K562 (cell line): Measurements from ENCODE around the gene SLC9A1. TPM values are rescaled to one million over a fixed set of nuclear protein-coding genes. Genes with fewer than 3 reads are reported as not detected.

Source experiments
- ATAC-seq: fragments of 200-7000 bp; cut with Tn5 transposase; 3 replicates; pipeline ENCODE4 v1.9.1; 2020; ENCODE audit warnings: moderate library complexity
- BruUV-seq: library from RNA; stranded (reverse); fragments of 400-500 nt; replicated peaks from 2 replicates; lab custom pipeline; 2021; lab: Mats Ljungman, UMichigan
- CTCF ChIA-PET: fragments of 300-600 bp; formaldehyde crosslinking; extraction: SDS; loops from one replicate; lab custom pipeline; 2021; ENCODE audit warnings: low intra/inter-chr PET ratio; lab: Yijun Ruan, JAX
- POLR2A ChIA-PET: fragments of 300-600, 350-650 bp; sonication (Branson Sonifier 250); formaldehyde crosslinking; extraction: SDS; loops from one replicate; lab custom pipeline; 2021; ENCODE audit warnings: antibody characterized with exemption, inconsistent platforms; lab: Yijun Ruan, JAX
- DNase-seq, 4 experiments: peaks; one replicate each; pipeline versions ENCODE4 v3.0.0 to v3.0.0-alpha.2; 2011 to 2018; ENCODE audit warnings: low spot score in 3 of 4, mixed read lengths in 3 of 4; ENCODE audit errors: extremely low read depth in 1 of 4
- FAIRE-seq: peaks from 2 replicates; lab custom pipeline; 2011; peaks lifted over from hg19 to GRCh38; lab: Jason Lieb, UNC
- H2AFZ ChIP-seq: 2 replicates; pipeline ENCODE4 v1.6.0; 2011; ENCODE audit warnings: low read depth, low read length, control low read depth, inconsistent platforms
- H3K27ac ChIP-seq: fragments of 200-600 bp; 3 replicates; pipeline ENCODE4 v1.8.0; 2011; ENCODE audit warnings: low read depth, mild to moderate bottlenecking, control low read depth, inconsistent platforms, low read length, moderate library complexity, mixed read lengths; ENCODE audit errors: extremely low read depth
- H3K27me3 ChIP-seq, 2 experiments: fragments of 300-600 bp in 1 of 2; 2 replicates in 1 of 2; 3 replicates in 1 of 2; pipeline versions ENCODE4 v1.6.0 to v1.8.0; 2011; ENCODE audit warnings: inconsistent platforms in 2 of 2, low read length in 2 of 2, mild to moderate bottlenecking in 1 of 2, mixed read lengths in 1 of 2, moderate library complexity in 1 of 2; ENCODE audit not compliant: control insufficient read depth in 2 of 2, insufficient read depth in 2 of 2
- H3K36me3 ChIP-seq: fragments of 300-600 bp; 3 replicates; pipeline ENCODE4 v1.8.0; 2011; ENCODE audit warnings: mild to moderate bottlenecking, low read length, inconsistent platforms; ENCODE audit not compliant: control insufficient read depth, insufficient read depth
- H3K4me1 ChIP-seq, 2 experiments: fragments of 200-600 bp in 1 of 2; replicated peaks in 1 of 2; 2 replicates in 1 of 2; 3 replicates in 1 of 2; pipeline versions ENCODE4 v1.5.1 to v1.8.0; 2011; ENCODE audit warnings: inconsistent platforms in 2 of 2, low read length in 2 of 2, mild to moderate bottlenecking in 1 of 2, mixed read lengths in 1 of 2, moderate library complexity in 1 of 2; ENCODE audit not compliant: control insufficient read depth in 2 of 2, insufficient read depth in 2 of 2
- H3K4me2 ChIP-seq: 2 replicates; pipeline ENCODE4 v1.6.1; 2011; ENCODE audit warnings: low read length, control low read depth, inconsistent platforms, mixed read lengths; ENCODE audit not compliant: insufficient read depth
- H3K4me3 ChIP-seq: fragments of 200-600 bp; sonication (generic), shearing (Covaris generic); 2 replicates; pipeline ENCODE4 v1.5.1; 2016; ENCODE audit warnings: control low read depth, inconsistent platforms
- H3K79me2 ChIP-seq: fragments of 200-600 bp; 3 replicates; pipeline ENCODE4 v1.8.0; 2011; ENCODE audit warnings: low read length, inconsistent platforms; ENCODE audit not compliant: control insufficient read depth, insufficient read depth
- H3K9ac ChIP-seq, 2 experiments: 2 replicates each; pipeline versions ENCODE4 v1.6.0 to v1.6.1; 2011; ENCODE audit warnings: low read depth in 2 of 2, low read length in 2 of 2, control low read depth in 1 of 2, inconsistent platforms in 1 of 2, mild to moderate bottlenecking in 1 of 2, mixed read lengths in 1 of 2; ENCODE audit not compliant: insufficient read depth in 1 of 2
- H3K9me1 ChIP-seq: one replicate; pipeline ENCODE4 v1.6.0; 2011; ENCODE audit warnings: inconsistent platforms, mild to moderate bottlenecking, low read length, moderate library complexity; ENCODE audit not compliant: control insufficient read depth, insufficient read depth
- H3K9me3 ChIP-seq: replicated peaks from 2 replicates; pipeline ENCODE4 v1.5.1; 2011; ENCODE audit warnings: low read depth, low read length, inconsistent platforms; ENCODE audit not compliant: control insufficient read depth, insufficient read depth
- H4K20me1 ChIP-seq: replicated peaks from 2 replicates; pipeline ENCODE4 v1.6.1; 2011; ENCODE audit warnings: low read length, inconsistent platforms, mixed read lengths; ENCODE audit not compliant: control insufficient read depth, insufficient read depth
- BDP1 ChIP-seq: IDR thresholded peaks from 3 replicates; pipeline ENCODE4 v1.6.1; 2011; ENCODE audit not compliant: insufficient read length, insufficient read depth
- CBFB ChIP-seq: sonication (generic); formaldehyde crosslinking; IDR thresholded peaks from 2 replicates; pipeline ENCODE4 v1.4.0; 2020; ENCODE audit warnings: mild to moderate bottlenecking, missing genetic modification reagents
- CEBPG ChIP-seq, 3 experiments: fragments of 200-800 bp in 1 of 3; sonication (Bioruptor generic) in 1 of 3; sonication (generic) in 1 of 3; formaldehyde crosslinking in 1 of 3; IDR thresholded peaks in 2 of 3; conservative IDR thresholded peaks in 1 of 3; 2 replicates each; pipeline versions ENCODE4 v1.6.1 to v1.8.0; 2016 to 2022; ENCODE audit warnings: missing compliant biosample characterization in 2 of 3, missing genetic modification characterization in 2 of 3, mild to moderate bottlenecking in 1 of 3, missing genetic modification reagents in 1 of 3
- CREB1 ChIP-seq, 2 experiments: sonication (generic) in 1 of 2; formaldehyde crosslinking in 1 of 2; IDR thresholded peaks; 2 replicates each; pipeline versions ENCODE4 v1.6.1 to v1.8.0; 2012 to 2022; ENCODE audit warnings: inconsistent platforms in 1 of 2, mild to moderate bottlenecking in 1 of 2, missing genetic modification reagents in 1 of 2, moderate library complexity in 1 of 2
- DPF2 ChIP-seq: fragments of 450-650 bp; IDR thresholded peaks from 2 replicates; pipeline ENCODE4 v1.6.1; 2016
- E2F3 ChIP-seq: fragments of 250-450 bp; sonication (Bioruptor Pico); IDR thresholded peaks from 2 replicates; pipeline ENCODE4 v1.4.0; 2020; ENCODE audit warnings: mild to moderate bottlenecking
- FOSL1 ChIP-seq: fragments of 200-800 bp; sonication (Bioruptor generic); conservative IDR thresholded peaks from 2 replicates; pipeline ENCODE4 v1.6.1; 2016; ENCODE audit warnings: missing genetic modification characterization, missing compliant biosample characterization
- HDAC1 ChIP-seq, 2 experiments: fragments of 450-650 bp; IDR thresholded peaks; 2 replicates each; pipeline ENCODE4 v1.6.1; 2016 to 2017; ENCODE audit warnings: inconsistent platforms in 1 of 2, mild to moderate bottlenecking in 1 of 2, moderate library complexity in 1 of 2
- IRF2 ChIP-seq: sonication (generic); formaldehyde crosslinking; IDR thresholded peaks from 2 replicates; pipeline ENCODE4 v1.8.1; 2022; ENCODE audit warnings: mild to moderate bottlenecking, missing genetic modification reagents
- L3MBTL2 ChIP-seq: fragments of 450-650 bp; IDR thresholded peaks from 2 replicates; pipeline ENCODE4 v1.6.1; 2016; ENCODE audit warnings: mild to moderate bottlenecking, moderate library complexity
- LEF1 ChIP-seq: fragments of 450-650 bp; IDR thresholded peaks from 2 replicates; pipeline ENCODE4 v1.6.1; 2016; ENCODE audit warnings: mild to moderate bottlenecking
- MXD1 ChIP-seq: fragments of 250-450 bp; sonication (Bioruptor Pico); IDR thresholded peaks from 2 replicates; pipeline ENCODE4 v1.8.0; 2021; ENCODE audit warnings: borderline replicate concordance, mild to moderate bottlenecking, moderate library complexity; ENCODE audit not compliant: poor library complexity, severe bottlenecking
- NFIC ChIP-seq: fragments of 450-650 bp; IDR thresholded peaks from 2 replicates; pipeline ENCODE4 v1.6.1; 2017; ENCODE audit warnings: mild to moderate bottlenecking, inconsistent platforms
- PML ChIP-seq: IDR thresholded peaks from 2 replicates; pipeline ENCODE4 v1.6.1; 2012; ENCODE audit warnings: low read length, inconsistent platforms
- POLR2A ChIP-seq: fragments of 450-650 bp; conservative IDR thresholded peaks from 2 replicates; pipeline ENCODE4 v1.6.1; 2016
- PURB ChIP-seq: sonication (generic); formaldehyde crosslinking; IDR thresholded peaks from 2 replicates; pipeline ENCODE4 v1.9.0; 2021; ENCODE audit warnings: low read depth, mild to moderate bottlenecking, missing genetic modification reagents
- SRF ChIP-seq, 2 experiments: fragments of 250-450, 450-650 bp in 1 of 2; sonication (Bioruptor Pico) in 1 of 2; sonication (generic) in 1 of 2; formaldehyde crosslinking; IDR thresholded peaks; 2 replicates each; pipeline versions ENCODE4 v1.5.0 to v1.5.1; 2020 to 2022; ENCODE audit warnings: mild to moderate bottlenecking in 1 of 2, missing genetic modification reagents in 1 of 2
- TCF7L2 ChIP-seq: fragments of 150-350 bp; IDR thresholded peaks from 2 replicates; pipeline ENCODE4 v1.6.1; 2016; ENCODE audit warnings: low read depth, mild to moderate bottlenecking, low read length, moderate library complexity
- TFAP4 ChIP-seq: sonication (generic); formaldehyde crosslinking; IDR thresholded peaks from 2 replicates; pipeline ENCODE4 v1.8.0; 2022; ENCODE audit warnings: missing genetic modification reagents, mild to moderate bottlenecking, moderate library complexity, borderline replicate concordance
- WHSC1 ChIP-seq: IDR thresholded peaks from one replicate; pipeline ENCODE4 v1.6.1; 2012; ENCODE audit warnings: low read length, control low read depth, inconsistent platforms
- ZNF316 ChIP-seq: fragments of 450-650 bp; IDR thresholded peaks from 2 replicates; pipeline ENCODE4 v1.6.1; 2016
- WGBS: fragments of 100-300 bp; shearing (Covaris generic); methylation state at CpG from one replicate; pipeline ENCODE4 v1.1.6; 2016; ENCODE audit warnings: low coverage, mixed read lengths; ENCODE audit not compliant: insufficient coverage; ENCODE audit errors: missing lambda C conversion rate; 5-methylcytosine and 5-hydroxymethylcytosine counted together
- in situ Hi-C: fragments of 300-500 bp; cut with MboI; formaldehyde crosslinking; loops from 4 replicates; pipeline ENCODE4 v1.15.0; 2018; ENCODE audit warnings: inconsistent platforms, mixed read lengths
- intact Hi-C: fragments of 100-400 bp; cut with micrococcal nuclease; formaldehyde crosslinking; loops from 2 replicates; pipeline ENCODE4 v1.14.2; 2022
- polyA plus RNA-seq, 8 experiments: library from polyadenylated mRNA; depleted of rRNA in 4 of 8; stranded (reverse) in 5 of 8; unstranded in 3 of 8; fragments of >200 nt; fragmentation: Nextera tagmentation in 2 of 8; fragmentation: Illumina TruSeq in 1 of 8; extraction: Ambion mirVana in 2 of 8; extraction: Trizol in 1 of 8; gene quantifications; 2 replicates each; pipeline versions ENCODE4 v1.2.1 to v1.2.3, GENCODE V29; 2011 to 2014; ENCODE audit warnings: inconsistent platforms in 1 of 8, missing spikeins in 1 of 8
- total RNA-seq, 7 experiments: library from RNA; depleted of rRNA in 6 of 7; stranded (reverse); fragments of >200 nt in 6 of 7; fragmentation: Illumina TruSeq in 2 of 7; extraction: Trizol in 2 of 7; gene quantifications; 2 replicates each; pipeline versions ENCODE4 v1.2.1 to v1.2.3, GENCODE V29; 2011 to 2021; ENCODE audit warnings: low replicate concordance in 1 of 7

The SLC9A1 gene
- total and polyA plus RNA-seq, 9 of the 15 experiments (the other 6 are each of a cell fraction or from before 2014, with no cell fraction given), result 0.59 to 14.4 (median 2.0) TPM

DNA sequence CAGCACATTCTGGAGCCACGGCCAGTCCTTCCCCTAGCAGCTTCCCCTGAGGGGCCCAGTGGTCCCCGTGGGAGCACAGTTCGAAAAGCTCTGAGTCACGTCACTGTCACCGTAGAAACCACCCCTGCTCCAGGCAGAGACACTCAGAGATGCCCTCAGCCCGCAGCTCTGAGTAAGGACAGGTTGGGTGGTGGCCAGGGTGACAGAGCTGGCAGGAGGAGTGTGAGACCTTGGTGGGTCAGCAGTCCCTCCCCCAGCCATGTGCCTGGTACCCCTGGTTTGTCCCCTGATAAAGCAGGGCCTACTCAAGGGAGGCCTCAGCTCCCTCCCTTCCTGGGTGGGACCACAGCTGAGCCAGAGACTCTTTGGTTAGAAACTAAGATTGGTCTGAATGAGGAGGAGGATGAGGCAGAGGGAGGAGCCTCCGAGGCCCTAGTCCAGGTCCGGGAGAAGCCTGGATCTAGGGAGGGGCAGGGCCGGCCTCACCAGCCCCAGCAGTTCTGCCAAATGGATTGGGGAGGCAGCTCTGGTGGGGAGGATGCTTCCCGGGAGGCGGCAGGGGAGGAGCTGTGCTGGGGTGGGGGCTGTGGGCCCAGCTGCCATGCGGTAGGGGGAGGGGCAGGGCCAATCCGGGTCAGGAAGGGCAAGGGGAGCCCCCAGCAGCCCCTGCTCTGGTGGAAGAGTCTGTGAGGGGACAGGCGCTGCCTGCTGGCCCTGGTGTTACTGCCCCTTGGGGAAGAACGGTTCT lies 55.2 kb downstream of the SLC9A1 start:
- in situ Hi-C loops (loop anchor here (5.0 to 25.0 kb wide), 6 partner anchors 52 to 568 kb away; partner anchors contain the start of genes AHDC1 and GPR3), intact Hi-C loops (loop anchor here (5.0 to 10.0 kb wide), 2 partner anchors 55 to 288 kb away; partner anchors contain the start of gene SLC9A1)
- Histone ChIP-seq H4K20me1 (peaks cover 6% of the 10 kb centered on the region; the same call in 1 of the 2 replicates), H2AFZ (peak overlapping the region; percentile 69), H3K9me3 (no peaks in the 10 kb centered on the region), H3K27ac (peak overlapping the region; percentile 58; the same call in 2 of the 3 replicates), H3K4me3 (no peak overlapping the region), H3K9ac (peak overlapping the region; percentile 28 to 83; a peak in 3 of 4 replicates), H3K4me1 (peaks cover 18 to 48% of the 10 kb centered on the region in 2 experiments), H3K4me2 (peak overlapping the region; percentile 10), H3K36me3 (0 out of 3 replicates have a peak, but pooled peaks cover 3% of the 10 kb centered on the region), H3K9me1 (peaks cover 5% of the 10 kb centered on the region), H3K79me2 (no peaks in the 10 kb centered on the region), H3K27me3 (no peaks in the 10 kb centered on the region; a peak in 1 of 5 replicates)
- peak; percentile 54 for ATAC-seq
- CTCF ChIA-PET, result interaction anchor here (0.6 to 9.5 kb wide), 5 partner anchors 54 to 185 kb away, joined by 3 to 227 read pairs (median 7); no protein-coding TSS in a partner anchor
- WGBS, result 19% methylated on average over 14 of the region's 15 CpGs
- POLR2A ChIA-PET, result interaction anchor here (0.5 to 3.1 kb wide), 10 partner anchors 15 to 510 kb away, joined by 3 to 16 read pairs (median 4); partner anchors contain the start of gene SLC9A1
- no TSS peak for BruUV-seq
- FAIRE-seq, result no peak
- DNase-seq, result peak; percentile 70 to 80 (median 78)
- TF ChIP-seq E2F3 (CRISPR knock-in tag) (0 out of 2 replicates have a peak, but pooled peaks have one; percentile 12), TFAP4 (peak; percentile 64; the same call in 1 of the 2 replicates), CREB1 (IDR thresholded peaks at IDR 0.05) (no peak), CREB1 (CRISPR knock-in tag; IDR thresholded peaks at IDR 0.05) (0 out of 2 replicates have a peak, but pooled peaks have one; percentile 11), ZNF316 (peak; percentile 16; the same call in 1 of the 2 replicates), CBFB (CRISPR knock-in tag) (peak; percentile 48; the same call in 1 of the 2 replicates), HDAC1 (IDR thresholded peaks at IDR 0.05) (0 out of 4 replicates have a peak, but pooled peaks of 1 of the 2 experiments have one; percentile 4), PML (no peak), POLR2A (no peak), CEBPG (CRISPR knock-in tag; IDR thresholded peaks at IDR 0.05) (no peak), CEBPG (tag; conservative IDR thresholded peaks at IDR 0.05 in 1 of 2, IDR thresholded peaks at IDR 0.05 in 1 of 2) (no peak), FOSL1 (tag) (0 out of 2 replicates have a peak, but pooled peaks have one; percentile 11), TCF7L2 (no peak), MXD1 (CRISPR knock-in tag) (no peak), NFIC (no peak), LEF1 (peak; percentile 68; the same call in 1 of the 2 replicates), PURB (CRISPR knock-in tag) (peak; percentile 72; the same call in 1 of the 2 replicates), DPF2 (peak; percentile 40; the same call in 1 of the 2 replicates), IRF2 (CRISPR knock-in tag) (no peak), BDP1 (no peak), L3MBTL2 (peak; percentile 10), SRF (CRISPR knock-in tag; IDR thresholded peaks at IDR 0.05) (no peak), WHSC1 (no peak)
